H1 (cell line): ENCODE measurements around the gene FASTK. TPM values are rescaled to one million over a fixed set of nuclear protein-coding genes. Genes with fewer than 3 reads are reported as not detected.

Source experiments
- CTCF ChIA-PET: fragments of 300-600 bp; sonication (Branson Sonifier 250); formaldehyde crosslinking; loops from one replicate; lab custom pipeline; 2021; ENCODE audit not compliant: partially characterized antibody; lab: Charles Lee
- POLR2A ChIA-PET: fragments of 300-600 bp; sonication (Branson Sonifier 250); formaldehyde crosslinking; loops from one replicate; lab custom pipeline; 2021; ENCODE audit warnings: inconsistent platforms; ENCODE audit not compliant: partially characterized antibody; lab: Charles Lee
- DNase-seq, 2 experiments: peaks; one replicate each; pipeline versions ENCODE4 v3.0.0 to v3.0.0-alpha.2; 2010 to 2022; ENCODE audit warnings: low spot score in 2 of 2, low read depth in 1 of 2, mixed read lengths in 1 of 2
- FAIRE-seq: peaks from 2 replicates; lab custom pipeline; 2011; peaks lifted over from hg19 to GRCh38; lab: Jason Lieb, UNC
- H2AFZ ChIP-seq: 2 replicates; pipeline ENCODE4 v1.8.1; 2012; ENCODE audit warnings: low read length, inconsistent platforms
- H2AK5ac ChIP-seq: 2 replicates; pipeline ENCODE4 v1.6.1; 2013; ENCODE audit warnings: low read depth, low read length
- H2BK120ac ChIP-seq: replicated peaks from 2 replicates; pipeline ENCODE3; 2013; ENCODE audit warnings: low read depth, low read length, inconsistent platforms
- H2BK12ac ChIP-seq: 2 replicates; pipeline ENCODE4 v1.6.1; 2013; ENCODE audit warnings: low read depth, low read length
- H2BK15ac ChIP-seq: 2 replicates; pipeline ENCODE4 v1.6.1; 2013; ENCODE audit warnings: low read length
- H2BK20ac ChIP-seq: 2 replicates; pipeline ENCODE4 v1.6.1; 2013; ENCODE audit warnings: low read length
- H2BK5ac ChIP-seq: 2 replicates; pipeline ENCODE4 v1.6.1; 2013; ENCODE audit warnings: low read depth, low read length
- H3K14ac ChIP-seq: 2 replicates; pipeline ENCODE4 v1.6.1; 2013; ENCODE audit warnings: inconsistent platforms; ENCODE audit not compliant: insufficient read length
- H3K18ac ChIP-seq: 2 replicates; pipeline ENCODE4 v1.6.1; 2013; ENCODE audit warnings: low read length; ENCODE audit errors: extremely low read depth
- H3K23ac ChIP-seq: 2 replicates; pipeline ENCODE4 v1.6.1; 2013; ENCODE audit warnings: inconsistent platforms; ENCODE audit not compliant: insufficient read length
- H3K23me2 ChIP-seq: 2 replicates; pipeline ENCODE4 v1.6.1; 2013; ENCODE audit warnings: low read depth, low read length
- H3K27ac ChIP-seq: 2 replicates; pipeline ENCODE4 v1.6.1; 2011; ENCODE audit warnings: low read depth, low read length, inconsistent platforms
- H3K27me3 ChIP-seq, 4 experiments: replicated peaks in 1 of 4; 1 replicate in 1 of 4; 2 replicates in 3 of 4; pipeline versions ENCODE4 v1.6.1 to v1.8.1; 2011 to 2013; ENCODE audit warnings: low read length in 3 of 4, mild to moderate bottlenecking in 3 of 4, inconsistent platforms in 2 of 4, mixed read lengths in 2 of 4, moderate library complexity in 1 of 4; ENCODE audit not compliant: control insufficient read depth in 3 of 4, insufficient read depth in 3 of 4; ENCODE audit errors: extremely low read depth in 1 of 4
- H3K36me3 ChIP-seq, 4 experiments: 2 replicates each; pipeline versions ENCODE4 v1.6.1 to v1.8.1; 2011 to 2013; ENCODE audit warnings: mild to moderate bottlenecking in 4 of 4, low read length in 3 of 4, moderate library complexity in 2 of 4, control low read depth in 1 of 4, inconsistent platforms in 1 of 4; ENCODE audit not compliant: insufficient read depth in 4 of 4, control insufficient read depth in 2 of 4
- H3K4ac ChIP-seq: replicated peaks from 2 replicates; pipeline ENCODE3; 2013; ENCODE audit warnings: low read length, low read depth, mixed read lengths, inconsistent platforms; ENCODE audit not compliant: insufficient read length
- H3K4me1 ChIP-seq, 4 experiments: replicated peaks in 1 of 4; 1 replicate in 1 of 4; 2 replicates in 3 of 4; pipeline versions ENCODE4 v1.6.1 to v1.8.1; 2011 to 2013; ENCODE audit warnings: low read length in 3 of 4, inconsistent platforms in 2 of 4, mixed read lengths in 1 of 4; ENCODE audit not compliant: insufficient read depth in 4 of 4, control insufficient read depth in 3 of 4
- H3K4me2 ChIP-seq, 2 experiments: 2 replicates each; pipeline versions ENCODE4 v1.6.1 to v1.8.1; 2011 to 2013; ENCODE audit warnings: low read depth in 2 of 2, low read length in 2 of 2, control low read depth in 1 of 2, inconsistent platforms in 1 of 2, mild to moderate bottlenecking in 1 of 2; ENCODE audit not compliant: insufficient read depth in 1 of 2
- H3K4me3 ChIP-seq, 4 experiments: fragments of 200-600, 300-600 bp in 1 of 4; sonication (generic), shearing (Covaris generic), sonication (Bioruptor Twin) in 1 of 4; 2 replicates each; pipeline versions ENCODE4 v1.5.1 to v1.8.1; 2011 to 2016; ENCODE audit warnings: low read length in 4 of 4, low read depth in 3 of 4, control low read depth in 2 of 4, inconsistent platforms in 2 of 4, mild to moderate bottlenecking in 2 of 4, mixed read lengths in 1 of 4, moderate library complexity in 1 of 4; ENCODE audit not compliant: insufficient read depth in 2 of 4; ENCODE audit errors: extremely low read depth in 1 of 4
- H3K56ac ChIP-seq: replicated peaks from 2 replicates; pipeline ENCODE3; 2013; ENCODE audit warnings: low read depth, mild to moderate bottlenecking, mixed read lengths, low read length, inconsistent platforms; ENCODE audit not compliant: insufficient read length
- H3K79me1 ChIP-seq: 2 replicates; pipeline ENCODE4 v1.6.1; 2013; ENCODE audit warnings: low read depth, low read length, control low read depth
- H3K79me2 ChIP-seq, 2 experiments: 2 replicates each; pipeline versions ENCODE4 v1.6.1 to v1.8.1; 2012 to 2013; ENCODE audit warnings: low read length in 2 of 2, mild to moderate bottlenecking in 2 of 2, inconsistent platforms in 1 of 2; ENCODE audit not compliant: insufficient read depth in 2 of 2, control insufficient read depth in 1 of 2
- H3K9ac ChIP-seq, 4 experiments: replicated peaks in 1 of 4; 1 replicate in 1 of 4; 2 replicates in 3 of 4; pipeline versions ENCODE4 v1.6.1 to v1.8.1; 2011 to 2013; ENCODE audit warnings: low read depth in 3 of 4, low read length in 3 of 4, control low read depth in 2 of 4, mild to moderate bottlenecking in 2 of 4, moderate library complexity in 2 of 4, inconsistent platforms in 1 of 4; ENCODE audit errors: extremely low read depth in 1 of 4
- H3K9me3 ChIP-seq, 2 experiments: 2 replicates each; pipeline versions ENCODE4 v1.6.1 to v1.8.1; 2012 to 2013; ENCODE audit warnings: mild to moderate bottlenecking in 2 of 2, moderate library complexity in 2 of 2, control low read depth in 1 of 2, inconsistent platforms in 1 of 2, low read depth in 1 of 2, low read length in 1 of 2, mixed read lengths in 1 of 2; ENCODE audit not compliant: insufficient read depth in 2 of 2
- H4K20me1 ChIP-seq, 2 experiments: replicated peaks in 1 of 2; 2 replicates each; pipeline versions ENCODE3 to v1.8.1; 2011 to 2013; ENCODE audit warnings: inconsistent platforms in 2 of 2, low read length in 2 of 2, mild to moderate bottlenecking in 1 of 2; ENCODE audit not compliant: insufficient read depth in 2 of 2, control insufficient read depth in 1 of 2
- H4K5ac ChIP-seq: 2 replicates; pipeline ENCODE4 v1.6.1; 2013; ENCODE audit warnings: low read length, low read depth, mixed read lengths, inconsistent platforms; ENCODE audit not compliant: insufficient read length
- H4K8ac ChIP-seq: 2 replicates; pipeline ENCODE4 v1.8.0; 2013; ENCODE audit warnings: mild to moderate bottlenecking, moderate library complexity, low read length, inconsistent platforms; ENCODE audit not compliant: insufficient read depth; ENCODE audit errors: extremely low read depth
- H4K91ac ChIP-seq: replicated peaks from 2 replicates; pipeline ENCODE3; 2013; ENCODE audit warnings: low read length, mixed read lengths, inconsistent platforms; ENCODE audit not compliant: insufficient read length
- CEBPB ChIP-seq: IDR thresholded peaks from 2 replicates; pipeline ENCODE4 v1.6.1; 2012; ENCODE audit warnings: low read depth, low read length
- WGBS, 2 experiments: shearing (Covaris generic) in 1 of 2; methylation state at CpG; one replicate each; pipeline versions ENCODE4 v1.1.6 to v1.1.7; 2013 to 2015; ENCODE audit warnings: low lambda C conversion rate in 2 of 2, mixed read lengths in 2 of 2, inconsistent platforms in 1 of 2, low coverage in 1 of 2, missing lambda C conversion rate in 1 of 2; ENCODE audit not compliant: insufficient replicate concordance in 2 of 2, insufficient coverage in 1 of 2, insufficient read length in 1 of 2; ENCODE audit errors: extremely low coverage in 1 of 2, missing lambda C conversion rate in 1 of 2; 5-methylcytosine and 5-hydroxymethylcytosine counted together
- polyA plus RNA-seq, 7 experiments: library from polyadenylated mRNA; depleted of rRNA in 3 of 7; stranded (reverse) in 5 of 7; unstranded in 2 of 7; fragments of >200 nt in 5 of 7; fragments of 200-250 nt in 2 of 7; gene quantifications; 1 replicate in 5 of 7; 2 replicates in 1 of 7; 4 replicates in 1 of 7; pipeline versions ENCODE4 v1.2.1 to v1.2.3, GENCODE V29; 2011 to 2013; ENCODE audit warnings: missing spikeins in 2 of 7, mixed read lengths in 2 of 7
- total RNA-seq: library from RNA; stranded (reverse); fragmentation: NEBNext Ultra II Directional; extraction: Animal tissue kit (Norgen Biotek cat#: 25700); gene quantifications from 2 replicates; pipeline ENCODE4 v1.2.1, GENCODE V29; 2021
- TF ChIP-seq, protein P1 (sequence below): IDR thresholded peaks from 2 replicates; pipeline ENCODE4 v1.6.1; 2011; ENCODE audit warnings: low read length, improper control_type of control experiment

FASTK gene
- total and polyA plus RNA-seq, 2 of the 8 experiments (the other 6 are each of a cell fraction or from before 2014, with no cell fraction given): 39.4 to 84.0 TPM

DNA sequence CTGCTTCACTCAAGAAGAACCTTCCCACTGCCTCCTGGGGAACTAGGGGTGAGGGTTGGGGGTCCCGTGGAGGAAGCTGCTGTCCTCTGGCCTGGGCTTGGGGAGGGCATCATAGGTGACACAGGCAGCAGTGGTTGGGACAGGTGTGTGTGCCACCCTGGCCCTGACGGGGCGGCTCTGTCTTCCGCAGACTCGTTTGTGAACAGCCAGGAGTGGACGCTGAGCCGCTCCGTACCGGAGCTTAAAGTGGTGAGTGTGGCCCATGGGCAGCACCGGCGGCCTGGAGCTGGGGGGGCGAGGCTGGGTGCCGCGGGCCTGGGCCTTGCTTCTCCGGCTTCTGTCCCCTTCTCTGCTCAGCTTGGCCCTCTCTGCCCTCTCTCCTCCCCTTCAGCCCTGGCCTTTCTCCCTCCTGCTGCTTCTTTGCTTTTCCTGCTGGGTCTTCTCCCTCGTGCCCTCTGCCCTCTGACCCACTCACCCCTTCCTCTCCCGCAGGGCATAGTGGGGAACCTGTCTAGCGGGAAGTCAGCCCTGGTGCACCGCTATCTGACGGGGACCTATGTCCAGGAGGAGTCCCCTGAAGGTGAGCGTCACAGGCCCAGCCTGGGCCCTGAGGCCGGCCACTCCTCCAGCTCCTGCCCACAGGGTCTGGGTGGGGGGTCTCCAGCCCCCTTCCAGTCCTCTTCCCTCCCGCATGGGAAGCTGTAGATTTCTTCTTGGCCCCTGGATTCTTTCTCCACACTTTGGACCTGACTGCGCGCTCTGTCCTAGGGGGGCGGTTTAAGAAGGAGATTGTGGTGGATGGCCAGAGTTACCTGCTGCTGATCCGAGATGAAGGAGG is 36.2 kb upstream of the FASTK start:
- Histone ChIP-seq H3K4me2 (no peak overlapping the region; a peak in 1 of 4 replicates), H3K56ac (no peak overlapping the region), H2BK20ac (no peak overlapping the region), H4K5ac (no peak overlapping the region), H3K79me1 (peaks cover 5% of the 10 kb centered on the region), H2BK5ac (no peak overlapping the region), H3K14ac (no peak overlapping the region), H2BK15ac (no peak overlapping the region), H4K20me1 (peaks cover 41 to 55% of the 10 kb centered on the region in 2 experiments), H3K27ac (no peak overlapping the region), H4K8ac (no peak overlapping the region), H3K4me1 (peaks cover 0 to 23% (median 15%) of the 10 kb centered on the region in 4 experiments; a peak in 6 of 7 replicates), H3K79me2 (peaks cover 0 to 13% of the 10 kb centered on the region in 2 experiments; a peak in 2 of 4 replicates), H3K9me3 (no peaks in the 10 kb centered on the region), H3K18ac (no peak overlapping the region), H3K27me3 (peaks cover 0 to 15% (median 9%) of the 10 kb centered on the region in 4 experiments; a peak in 3 of 7 replicates), H3K4ac (no peak overlapping the region), H3K4me3 (no peak overlapping the region), H3K9ac (no peak overlapping the region), H2AFZ (no peak overlapping the region), H3K23me2 (peaks cover 7% of the 10 kb centered on the region), H2AK5ac (0 out of 2 replicates have a peak overlapping the region, but pooled peaks have one; percentile 24), H3K23ac (no peak overlapping the region), H3K36me3 (peaks cover 0 to 23% (median 4%) of the 10 kb centered on the region in 4 experiments; a peak in 2 of 8 replicates), H2BK12ac (no peak overlapping the region), H2BK120ac (no peak overlapping the region), H4K91ac (no peak overlapping the region)
- ChIA-PET POLR2A (interaction anchor here (1.0 to 2.6 kb wide), 4 partner anchors 14 to 36 kb away, joined by 3 to 7 read pairs (median 5); partner anchors contain the start of gene FASTK), CTCF (interaction anchor here (0.6 to 22.4 kb wide), 20 partner anchors 9 to 129 kb away, joined by 3 to 448 read pairs (median 4); partner anchors contain the start of genes AGAP3, CDK5, SLC4A2 and TMUB1)
- WGBS, 2 experiments: 93% methylated on average over 27 of the region's 27 CpGs; no CpG with 5 or more reads in 1 of the 2 experiments
- FAIRE-seq (no peak), DNase-seq (no peak)
- TF ChIP-seq CEBPB: no peak
- TF ChIP-seq, protein P1, sequence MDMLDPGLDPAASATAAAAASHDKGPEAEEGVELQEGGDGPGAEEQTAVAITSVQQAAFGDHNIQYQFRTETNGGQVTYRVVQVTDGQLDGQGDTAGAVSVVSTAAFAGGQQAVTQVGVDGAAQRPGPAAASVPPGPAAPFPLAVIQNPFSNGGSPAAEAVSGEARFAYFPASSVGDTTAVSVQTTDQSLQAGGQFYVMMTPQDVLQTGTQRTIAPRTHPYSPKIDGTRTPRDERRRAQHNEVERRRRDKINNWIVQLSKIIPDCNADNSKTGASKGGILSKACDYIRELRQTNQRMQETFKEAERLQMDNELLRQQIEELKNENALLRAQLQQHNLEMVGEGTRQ: no peak
